COLO668 (cell line): Measurements from ENCODE around the gene SLC38A1.

Experiments
- DNase-seq: peaks from one replicate; lab custom pipeline; 2025; ENCODE audit not compliant: unreplicated experiment; lab: John Stamatoyannopoulos, UW

The SLC38A1 gene

GRCh38 chr12:46144433-46144832 is 124.4 kb downstream of the SLC38A1 start:
- DNase-seq: no peak

- DNase-seq: no peak
These were observed 132.6 kb downstream of the SLC38A1 start for GRCh38 chr12:46136249-46136648.

GRCh38 chr12:46135750-46136149 is 133.1 kb downstream of the SLC38A1 start:
- no peak for DNase-seq

GRCh38 chr12:46134852-46135251 is 134.0 kb downstream of the SLC38A1 start:
- DNase-seq: no peak

GRCh38 chr12:46134205-46134811 is 134.5 kb downstream of the SLC38A1 start:
- no peak for DNase-seq

GRCh38 chr12:46133751-46134150 is 135.1 kb downstream of the SLC38A1 start:
- DNase-seq: no peak
